Epithelial cell of esophagus (primary cell): Measurements from ENCODE around the gene MRPS2.

Experiments used
- DNase-seq: peaks from one replicate; pipeline ENCODE4 v3.0.0; 2010; ENCODE audit warnings: low read depth
- H3K4me3 ChIP-seq: 2 replicates; pipeline ENCODE4 v1.5.1; 2011; ENCODE audit warnings: mild to moderate bottlenecking, low read length, control low read depth
- TF ChIP-seq, protein P1 (sequence below): IDR thresholded peaks from 2 replicates; pipeline ENCODE4 v1.5.1; 2011; ENCODE audit warnings: low read depth, mild to moderate bottlenecking, low read length, control low read depth, inconsistent platforms; ENCODE audit not compliant: insufficient read depth; ENCODE audit errors: missing control alignments

The MRPS2 gene

DNA sequence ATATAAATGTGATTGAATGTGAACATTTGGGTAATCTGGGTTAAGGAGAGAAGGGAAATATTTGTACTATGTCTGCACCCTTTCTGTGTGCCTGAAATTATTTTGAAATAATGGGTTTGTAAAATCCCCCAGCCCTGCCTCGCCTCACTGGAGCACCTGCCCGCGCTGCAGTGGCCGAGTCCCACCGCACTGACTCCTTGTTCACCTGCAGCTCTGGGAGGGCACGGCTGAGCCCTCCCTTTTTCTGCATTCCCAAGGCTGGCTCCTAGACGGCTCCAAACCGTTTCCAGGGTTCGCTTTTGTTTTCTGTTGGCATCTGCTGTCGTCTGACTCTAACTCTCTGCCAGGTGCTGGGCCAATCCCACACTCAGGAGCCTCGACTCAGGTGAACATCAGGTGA, 38.5 kb upstream of the MRPS2 start:
- H3K4me3 ChIP-seq = no peak overlapping the region
- TF ChIP-seq, protein P1, sequence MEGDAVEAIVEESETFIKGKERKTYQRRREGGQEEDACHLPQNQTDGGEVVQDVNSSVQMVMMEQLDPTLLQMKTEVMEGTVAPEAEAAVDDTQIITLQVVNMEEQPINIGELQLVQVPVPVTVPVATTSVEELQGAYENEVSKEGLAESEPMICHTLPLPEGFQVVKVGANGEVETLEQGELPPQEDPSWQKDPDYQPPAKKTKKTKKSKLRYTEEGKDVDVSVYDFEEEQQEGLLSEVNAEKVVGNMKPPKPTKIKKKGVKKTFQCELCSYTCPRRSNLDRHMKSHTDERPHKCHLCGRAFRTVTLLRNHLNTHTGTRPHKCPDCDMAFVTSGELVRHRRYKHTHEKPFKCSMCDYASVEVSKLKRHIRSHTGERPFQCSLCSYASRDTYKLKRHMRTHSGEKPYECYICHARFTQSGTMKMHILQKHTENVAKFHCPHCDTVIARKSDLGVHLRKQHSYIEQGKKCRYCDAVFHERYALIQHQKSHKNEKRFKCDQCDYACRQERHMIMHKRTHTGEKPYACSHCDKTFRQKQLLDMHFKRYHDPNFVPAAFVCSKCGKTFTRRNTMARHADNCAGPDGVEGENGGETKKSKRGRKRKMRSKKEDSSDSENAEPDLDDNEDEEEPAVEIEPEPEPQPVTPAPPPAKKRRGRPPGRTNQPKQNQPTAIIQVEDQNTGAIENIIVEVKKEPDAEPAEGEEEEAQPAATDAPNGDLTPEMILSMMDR = no peak
- DNase-seq = no peak

GRCh38 chr9:135463140-135463539, 37.3 kb upstream of the MRPS2 start:
- TF ChIP-seq, protein P1 = no peak
- peak; percentile 45 for DNase-seq
- no peak overlapping the region for H3K4me3 ChIP-seq

DNA sequence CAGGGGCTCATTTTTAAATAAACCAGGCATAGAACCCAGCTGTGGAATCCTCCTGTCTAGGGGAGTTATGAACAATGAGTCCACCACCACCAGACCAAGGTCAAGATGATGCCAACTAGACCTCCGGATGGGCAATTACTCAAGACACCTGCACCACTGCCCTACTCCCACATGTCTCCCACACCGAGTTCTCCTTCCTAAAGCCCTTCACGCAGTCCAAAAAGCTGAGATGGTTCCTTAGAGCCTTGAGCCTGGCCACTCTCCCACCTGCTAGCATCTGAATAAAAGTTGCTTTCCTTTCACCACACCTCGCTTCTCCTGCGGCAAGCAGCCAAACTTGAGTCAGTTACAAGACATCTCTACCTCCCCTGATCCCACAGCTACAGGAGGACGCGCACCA, 36.3 kb upstream of the MRPS2 start:
- H3K4me3 ChIP-seq = no peak overlapping the region
- TF ChIP-seq, protein P1 = no peak
- DNase-seq = no peak

GRCh38 chr9:135468854-135469521, 31.5 kb upstream of the MRPS2 start:
- TF ChIP-seq, protein P1 = no peak
- H3K4me3 ChIP-seq = no peak overlapping the region
- DNase-seq = peak; percentile 17

DNA sequence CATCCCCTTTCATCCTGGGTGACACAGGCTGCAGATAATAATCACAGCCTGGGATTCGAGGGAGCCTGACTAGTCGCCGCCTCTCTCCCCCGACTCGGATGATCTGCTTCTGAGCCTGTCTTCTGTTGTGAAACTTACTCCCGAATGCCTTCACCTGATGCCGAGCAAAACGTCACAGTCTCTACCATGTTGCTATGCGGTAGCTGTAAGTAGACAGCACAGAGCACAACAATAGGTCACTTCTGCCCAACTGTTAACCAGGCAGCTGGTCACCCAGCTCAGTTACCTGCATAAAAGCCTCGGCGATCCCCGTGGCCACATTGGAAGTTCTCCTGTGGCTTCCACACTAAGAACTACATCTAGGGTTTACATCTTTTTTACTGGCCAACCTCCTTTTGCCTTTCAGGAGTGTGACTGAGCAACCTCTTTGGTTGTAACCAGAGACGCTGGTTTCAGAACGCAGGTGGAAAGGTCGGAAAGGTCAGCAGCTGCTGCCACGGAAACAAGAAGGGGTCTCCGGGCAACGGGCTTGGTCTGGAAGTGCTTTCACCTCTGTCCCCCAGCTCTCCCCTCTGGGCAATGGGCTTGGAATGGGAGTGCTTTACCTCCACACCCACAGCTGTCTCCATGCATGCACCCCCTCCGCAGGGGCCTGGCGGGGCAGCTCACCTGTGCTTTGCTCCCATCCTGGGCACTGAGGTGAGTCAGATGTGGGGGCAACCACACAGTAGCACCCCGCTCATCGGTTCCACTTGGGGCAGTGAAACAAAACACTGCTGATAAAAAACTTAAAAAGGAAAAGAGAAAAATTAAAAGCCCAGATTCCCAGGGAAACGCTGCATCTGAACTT, 28.5 kb upstream of the MRPS2 start:
- TF ChIP-seq, protein P1 = no peak
- no peak overlapping the region for H3K4me3 ChIP-seq
- no peak for DNase-seq

GRCh38 chr9:135473972-135474543, 26.4 kb upstream of the MRPS2 start:
- H3K4me3 ChIP-seq = no peak overlapping the region
- no peak for DNase-seq

More at GRCh38 chr9:135473972-135474543, 26.4 kb upstream of the MRPS2 start:
- TF ChIP-seq, protein P1 = no peak
